Measurements from ENCODE around the gene SAMD14. TPM values are rescaled to one million over a fixed set of nuclear protein-coding genes. Genes with fewer than 3 reads are reported as not detected.

SAMD14 gene
- total and polyA plus RNA-seq, 10 of the 15 experiments (the other 5 are each of a cell fraction or from before 2014, with no cell fraction given), result 0.06 to 1.7 (median 0.25) TPM; not detected in 3

DNA sequence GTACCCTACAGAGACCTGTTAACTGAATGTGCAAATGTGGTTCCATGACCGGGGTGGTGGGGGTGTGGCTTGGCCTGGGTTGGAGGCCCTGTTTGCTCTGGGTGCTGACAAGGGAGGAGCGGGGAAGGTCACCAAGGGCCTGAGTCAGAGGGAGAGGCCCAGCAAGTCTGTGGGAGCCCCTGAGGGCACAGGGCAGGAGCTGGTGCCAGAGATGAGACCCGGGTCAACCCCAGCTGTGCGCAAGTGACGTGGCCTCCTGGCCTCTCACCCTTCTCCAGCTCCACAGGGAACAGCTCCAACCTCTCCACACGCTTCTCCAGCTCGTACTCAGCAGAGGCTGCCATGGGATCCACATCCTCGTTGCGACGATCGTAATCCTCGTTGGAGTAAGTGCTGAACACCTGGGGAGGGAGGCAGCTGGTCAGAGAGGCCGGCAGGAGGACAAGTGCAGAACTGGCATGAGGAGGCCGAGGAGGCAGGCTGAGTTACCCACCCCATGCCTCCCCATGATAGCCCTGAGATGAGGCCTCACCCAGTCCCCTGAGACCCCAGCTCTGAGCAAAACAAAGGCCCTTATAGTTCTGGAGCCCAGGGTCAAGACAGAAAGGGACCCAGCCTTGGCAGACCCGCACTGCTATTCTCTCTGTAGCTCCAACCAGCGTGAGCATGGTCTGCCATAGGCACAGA is 15.0 kb upstream of the SAMD14 start:
- ChIA-PET CTCF (interaction anchor here (0.7 to 9.3 kb wide), 7 partner anchors 10 to 481 kb away, joined by 3 to 99 read pairs (median 5); partner anchors contain the start of gene PDK2), RAD21 (ENCODE audit: unreplicated experiment) (interaction anchor here (1.2 to 1.8 kb wide), 2 partner anchors 8 to 16 kb away, joined by 3 to 7 read pairs; no protein-coding TSS in a partner anchor), SMC1A (ENCODE audit: uncharacterized antibody, unreplicated experiment) (interaction anchor here (3.4 kb wide), 1 partner anchor 16 kb away, joined by 15 read pairs; no protein-coding TSS in a partner anchor), POLR2A (interaction anchor here (0.5 to 0.6 kb wide), 2 partner anchors 49 to 52 kb away, joined by 3 to 4 read pairs; no protein-coding TSS in a partner anchor)
- no peaks in the 10 kb centered on the region for H3K27me3 ChIP-seq (replicated peaks in 1 of 2; ENCODE audit: control insufficient read depth in 2 of 2, insufficient read depth in 2 of 2, low read length in 1 of 2)
- peak overlapping the region; percentile 96 for H3K4me2 ChIP-seq (ENCODE audit: control insufficient read depth, insufficient read depth)
- H3K4me1 ChIP-seq (ENCODE audit: control insufficient read depth, insufficient read depth, low read length), result peaks cover 53% of the 10 kb centered on the region
- ATAC-seq (no peak), FAIRE-seq (no peak), DNase-seq (ENCODE audit: low read depth, low spot score) (no peak)
- H3K27ac ChIP-seq (ENCODE audit: control insufficient read depth, insufficient read depth), result peak overlapping the region; percentile 19; the same call in 1 of the 2 replicates
- H3K9me3 ChIP-seq (replicated peaks; ENCODE audit: control insufficient read depth, insufficient read depth, low read length), result no peaks in the 10 kb centered on the region
- 53% methylated on average over 14 of the region's 16 CpGs for WGBS (ENCODE audit: insufficient coverage, insufficient replicate concordance, low lambda C conversion rate, missing lambda C conversion rate)
- peak overlapping the region; percentile 95 for H3K4me3 ChIP-seq
- in situ Hi-C loops (cut with MboI) (no loop called here), intact Hi-C loops (cut with micrococcal nuclease; ENCODE audit: unreplicated experiment) (loop anchor here (5.0 kb wide), 1 partner anchor 48 kb away; the partner anchor contains the start of gene PDK2)
- peaks cover 82% of the 10 kb centered on the region for H3K79me2 ChIP-seq (ENCODE audit: control insufficient read depth, insufficient read depth, low read length)
- peaks cover 11% of the 10 kb centered on the region for H4K20me1 ChIP-seq (ENCODE audit: control insufficient read depth, insufficient read depth)
- TF ChIP-seq, protein P1, sequence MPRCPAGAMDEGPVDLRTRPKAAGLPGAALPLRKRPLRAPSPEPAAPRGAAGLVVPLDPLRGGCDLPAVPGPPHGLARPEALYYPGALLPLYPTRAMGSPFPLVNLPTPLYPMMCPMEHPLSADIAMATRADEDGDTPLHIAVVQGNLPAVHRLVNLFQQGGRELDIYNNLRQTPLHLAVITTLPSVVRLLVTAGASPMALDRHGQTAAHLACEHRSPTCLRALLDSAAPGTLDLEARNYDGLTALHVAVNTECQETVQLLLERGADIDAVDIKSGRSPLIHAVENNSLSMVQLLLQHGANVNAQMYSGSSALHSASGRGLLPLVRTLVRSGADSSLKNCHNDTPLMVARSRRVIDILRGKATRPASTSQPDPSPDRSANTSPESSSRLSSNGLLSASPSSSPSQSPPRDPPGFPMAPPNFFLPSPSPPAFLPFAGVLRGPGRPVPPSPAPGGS (IDR thresholded peaks at IDR 0.05; ENCODE audit: borderline replicate concordance, insufficient read depth, low read depth, low read length, poor library complexity, severe bottlenecking), result no peak
- TF ChIP-seq NFYB (IDR thresholded peaks at IDR 0.05; ENCODE audit: insufficient read depth, low read depth, low read length), result no peak
- TF ChIP-seq EP300 (IDR thresholded peaks at IDR 0.05; ENCODE audit: borderline replicate concordance in 1 of 2, control insufficient read depth in 1 of 2, low read depth in 2 of 2, low read length in 2 of 2), result no peak
- TF ChIP-seq CREM (IDR thresholded peaks at IDR 0.05; ENCODE audit: low read depth), result no peak
- TF ChIP-seq MXI1 (IDR thresholded peaks at IDR 0.05; ENCODE audit: low read depth, low read length), result no peak
- H3K9ac ChIP-seq (ENCODE audit: control insufficient read depth, insufficient read depth, low read length), result peak overlapping the region; percentile 92
- peaks cover 37 to 49% of the 10 kb centered on the region in 2 experiments for H3K36me3 ChIP-seq (ENCODE audit: control insufficient read depth in 2 of 2, insufficient read depth in 2 of 2, low read length in 1 of 2)
- BruUV-seq (replicated peaks), result no TSS peak
- H2AFZ ChIP-seq (ENCODE audit: control insufficient read depth, low read depth, low read length), result no peak overlapping the region

Data from GM12878 (cell line).